Hematopoietic multipotent progenitor cell treated with erythropoietin and hydrocortisone succinate and interleukin-3 and kit ligand, for 17 days (in vitro differentiated cells): Measurements from ENCODE around the gene EXOC1.
"Not testable (repeated sequence)": the region's sequence is repeated elsewhere in the genome, so short reads cannot be mapped to it uniquely, and the experiment has no call there.

Experiments
- DNase-seq: peaks from one replicate; pipeline ENCODE4 v3.0.0-alpha.2; 2015; ENCODE audit warnings: low spot score

EXOC1 gene

GRCh38 chr4:55853484-55854046 is at the start of gene EXOC1:
Gene EXOC1, plus strand, starts transcription at chr4:55853648. Its CDS starts 4,676 bp downstream, at chr4:55858324.
- DNase-seq = peak; percentile 89

GRCh38 chr4:55807556-55807955 is 45.9 kb upstream of the EXOC1 start:
- DNase-seq = no peak

GRCh38 chr4:55808186-55808585 is 45.3 kb upstream of the EXOC1 start:
- no peak for DNase-seq

- DNase-seq = no peak
These were observed 44.8 kb upstream of the EXOC1 start for GRCh38 chr4:55808632-55809031.

- no peak for DNase-seq
These were observed 35.8 kb upstream of the EXOC1 start for GRCh38 chr4:55817691-55818090.

GRCh38 chr4:55819634-55820033 is 33.8 kb upstream of the EXOC1 start, which contains the start of gene EXOC1L:
Gene EXOC1L, plus strand, starts transcription at chr4:55819790. Its CDS starts 237 bp downstream, at chr4:55820027.
- no peak for DNase-seq

GRCh38 chr4:55820279-55820678 is 33.2 kb upstream of the EXOC1 start:
- no peak for DNase-seq

- no peak for DNase-seq
These were observed 31.1 kb upstream of the EXOC1 start for GRCh38 chr4:55822329-55822728.

- DNase-seq = no peak
These were observed 28.6 kb upstream of the EXOC1 start for GRCh38 chr4:55824865-55825264.

- no peak for DNase-seq
These were observed 26.5 kb upstream of the EXOC1 start for GRCh38 chr4:55826986-55827385.

GRCh38 chr4:55827582-55827981 is 25.9 kb upstream of the EXOC1 start:
- DNase-seq = no peak

- DNase-seq = no peak
These were observed 23.4 kb upstream of the EXOC1 start for GRCh38 chr4:55830048-55830447.

- DNase-seq = no peak
These were observed 22.7 kb upstream of the EXOC1 start for GRCh38 chr4:55830716-55831115.

GRCh38 chr4:55834086-55834795 is 19.2 kb upstream of the EXOC1 start:
- DNase-seq = no peak

GRCh38 chr4:55837903-55838302 is 15.5 kb upstream of the EXOC1 start:
- DNase-seq = no peak

- no peak for DNase-seq
These were observed 15.1 kb upstream of the EXOC1 start for GRCh38 chr4:55838356-55838755.

GRCh38 chr4:55838952-55839351 is 14.5 kb upstream of the EXOC1 start:
- DNase-seq = no peak

GRCh38 chr4:55840956-55841355 is 12.5 kb upstream of the EXOC1 start:
- no peak for DNase-seq

- DNase-seq = not testable (repeated sequence)
These were observed 11.8 kb upstream of the EXOC1 start for GRCh38 chr4:55841373-55842239.

- not testable (repeated sequence) for DNase-seq
These were observed 11.1 kb upstream of the EXOC1 start for GRCh38 chr4:55842312-55842711.

- DNase-seq = no peak
These were observed 3.7 kb upstream of the EXOC1 start for GRCh38 chr4:55849724-55850123.

GRCh38 chr4:55851885-55852284 is 1.6 kb upstream of the EXOC1 start:
- DNase-seq = no peak

- DNase-seq = peak; percentile 10
These were observed 681 bp downstream of the EXOC1 start for GRCh38 chr4:55854129-55854528.
